HT1080 (cell line): ENCODE measurements around the gene COLEC11. TPM values are rescaled to one million over a fixed set of nuclear protein-coding genes. Genes with fewer than 3 reads are reported as not detected.
A peak's percentile ranks its signal among the peaks of the same experiment; 100 is the strongest.

Experiments
- DNase-seq: peaks from one replicate; pipeline ENCODE4 v3.0.0-alpha.2; 2015; ENCODE audit warnings: low read depth
- total RNA-seq: library from RNA; depleted of rRNA; stranded (reverse); fragments of >200 nt; shearing (Covaris generic); gene quantifications from 2 replicates; pipeline ENCODE4 v1.2.3, GENCODE V29; 2014

COLEC11 gene
- total RNA-seq, 1 experiment from 2014 or later = 0.72 TPM

DNA sequence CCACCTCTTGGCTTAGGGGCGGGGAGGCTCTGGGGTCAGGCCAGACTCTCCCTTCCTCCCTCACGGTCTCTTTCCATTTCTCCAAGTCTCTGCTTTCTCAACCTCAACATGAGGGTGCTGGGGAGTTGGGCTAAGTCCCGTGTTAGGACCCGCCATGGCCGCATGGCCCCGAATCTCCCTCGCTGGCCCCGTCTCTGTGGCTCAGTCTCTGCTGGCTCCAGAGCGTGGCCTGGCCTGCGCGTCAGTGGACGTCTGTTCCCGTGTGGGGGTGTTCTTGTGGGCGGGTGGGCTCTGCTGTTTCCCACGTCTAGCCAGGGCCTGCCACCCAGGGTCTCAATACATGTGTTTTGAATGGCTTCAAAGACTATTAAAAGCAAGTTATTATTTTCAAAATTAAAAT lies 75.5 kb downstream of the COLEC11 start:
- no peak for DNase-seq

GRCh38 chr2:3670941-3671340 lies 76.0 kb downstream of the COLEC11 start:
- no peak for DNase-seq

GRCh38 chr2:3672861-3673678 lies 78.2 kb downstream of the COLEC11 start:
- DNase-seq = no peak

- DNase-seq = no peak
These were observed 79.3 kb downstream of the COLEC11 start for GRCh38 chr2:3674066-3674845.

DNA sequence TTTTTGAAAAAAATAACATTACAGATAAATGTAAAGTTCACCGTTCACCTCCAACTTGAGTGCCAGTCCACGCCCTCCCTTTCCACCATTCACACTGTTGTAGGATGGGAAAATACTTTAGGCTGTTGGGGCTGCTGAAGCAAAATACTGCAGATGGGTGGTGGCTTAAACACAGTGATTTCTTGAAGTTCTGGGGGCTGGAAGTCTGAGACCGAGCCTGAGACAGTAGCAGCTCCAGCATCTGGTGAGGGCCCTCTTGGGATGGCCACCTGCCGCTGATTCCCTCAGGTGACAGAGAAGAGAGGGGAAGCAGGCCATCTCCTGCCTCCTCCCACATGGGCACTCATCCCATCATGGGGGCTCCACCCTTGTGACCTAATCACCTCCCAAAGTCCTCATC lies 80.8 kb downstream of the COLEC11 start:
- no peak for DNase-seq

GRCh38 chr2:3677436-3677835 lies 82.5 kb downstream of the COLEC11 start:
- DNase-seq = no peak

DNA sequence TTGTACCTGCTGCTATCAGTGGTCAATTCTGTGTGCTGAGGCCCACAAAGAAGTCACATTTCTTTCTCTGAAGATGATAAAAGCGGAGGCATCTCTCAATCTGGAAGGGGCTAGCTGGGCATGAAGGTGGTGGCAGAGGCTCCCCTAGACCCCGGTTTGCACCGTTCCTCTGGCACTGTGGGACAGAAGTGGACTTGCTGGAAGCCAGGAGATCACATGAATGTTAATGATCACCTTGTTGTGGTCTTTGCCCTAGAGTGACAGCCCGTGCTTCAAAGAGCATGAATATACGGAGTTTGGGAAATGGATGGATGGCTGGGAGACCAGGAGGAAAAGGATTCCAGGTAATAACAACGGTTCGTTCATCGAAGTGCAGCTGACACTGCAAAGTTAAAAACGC lies 83.3 kb downstream of the COLEC11 start:
- DNase-seq = no peak

- DNase-seq = no peak
These were observed 84.3 kb downstream of the COLEC11 start for GRCh38 chr2:3679180-3679579.

DNA sequence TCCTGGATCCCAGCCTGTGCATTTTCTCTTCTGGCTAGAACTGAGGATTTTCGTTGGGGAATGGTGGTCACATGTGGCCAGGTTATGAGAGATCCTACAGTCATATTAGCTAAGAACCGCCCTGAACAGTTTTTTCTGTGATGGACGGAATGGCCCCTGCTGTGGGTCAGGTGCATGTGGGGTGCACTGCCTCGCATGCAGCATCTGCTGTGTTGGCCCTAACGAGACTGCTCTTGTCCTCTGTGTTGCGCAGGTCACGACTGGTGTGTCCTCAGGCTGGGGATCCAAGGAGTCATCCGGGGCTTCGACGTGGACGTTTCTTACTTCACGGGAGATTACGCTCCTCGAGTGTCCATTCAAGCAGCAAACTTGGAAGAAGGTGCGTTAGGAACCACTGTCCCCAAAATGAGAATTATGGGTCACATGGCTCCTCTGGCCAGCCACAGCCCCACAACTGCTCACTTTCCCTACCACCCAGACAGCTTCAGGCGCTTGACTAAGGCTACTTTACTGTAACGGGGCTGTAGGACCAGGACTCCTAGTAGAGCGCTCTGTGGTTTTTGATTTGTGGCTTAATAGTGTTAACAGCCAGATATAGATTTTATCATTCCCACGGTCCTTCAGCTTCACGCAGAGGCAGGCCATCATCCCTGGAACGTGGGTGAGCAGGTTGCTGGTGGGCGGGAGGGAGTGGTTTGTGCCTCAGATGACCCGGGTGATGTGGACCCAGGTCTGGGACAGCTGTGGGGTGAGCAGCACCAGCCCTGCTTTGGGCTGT lies 84.9 kb downstream of the COLEC11 start:
- no peak for DNase-seq

DNA sequence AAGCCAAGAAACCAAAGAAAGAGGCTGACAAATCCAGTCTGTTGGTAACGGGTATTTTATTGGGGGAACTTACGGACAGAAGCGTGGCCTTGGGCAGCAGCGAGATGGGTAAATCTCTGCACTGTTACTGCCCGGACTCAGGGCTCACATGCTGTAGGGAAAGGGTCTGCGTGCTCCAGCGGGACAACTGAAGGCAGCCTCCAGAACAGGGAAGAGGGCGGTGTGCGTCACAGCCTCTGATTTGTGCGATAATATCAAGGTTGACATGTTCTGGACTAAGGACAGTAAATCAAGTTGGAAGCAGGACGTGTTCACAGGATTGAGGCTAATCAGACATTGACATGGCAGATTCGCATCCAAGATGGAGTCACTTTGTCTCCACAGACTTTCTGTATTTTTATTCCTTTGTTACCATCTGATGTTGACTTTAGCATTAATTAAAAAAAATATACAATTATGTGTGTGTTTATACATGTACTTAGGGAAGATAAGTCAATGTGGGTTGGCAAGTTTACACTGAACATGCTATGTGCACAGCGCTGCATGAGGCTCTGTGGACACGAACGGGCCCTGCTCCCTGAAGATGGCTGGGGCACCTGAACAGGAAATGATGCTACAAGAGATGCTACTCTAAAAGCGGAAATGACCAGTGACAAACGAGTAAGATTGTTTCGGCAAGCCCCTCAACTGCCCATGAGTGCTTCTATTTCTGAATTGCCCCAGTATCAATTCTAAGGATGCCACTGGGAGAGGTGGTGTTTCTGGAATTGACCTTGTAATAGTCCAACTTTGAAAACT lies 85.8 kb downstream of the COLEC11 start:
- DNase-seq = no peak

DNA sequence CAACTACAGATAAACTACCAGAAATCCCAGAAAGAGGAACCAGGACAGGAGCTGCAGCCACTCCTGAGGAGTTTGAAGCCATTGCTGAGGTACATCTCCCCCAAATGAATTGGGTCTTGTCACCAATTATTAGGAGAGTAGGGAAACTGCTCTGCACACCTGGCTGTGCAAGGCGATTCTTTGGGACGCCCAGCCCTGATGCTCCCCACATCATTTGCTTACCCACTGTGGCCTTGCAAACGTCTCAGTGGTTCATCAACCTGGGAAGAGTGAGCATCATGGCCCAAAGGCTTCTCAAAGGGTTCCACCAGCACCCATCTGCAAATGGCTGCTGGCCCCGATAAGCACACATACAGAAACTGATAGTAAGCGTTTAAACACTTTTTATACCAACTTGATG lies 86.7 kb downstream of the COLEC11 start:
- DNase-seq = no peak

GRCh38 chr2:3682811-3683210 lies 87.9 kb downstream of the COLEC11 start:
- DNase-seq = peak; percentile 57

GRCh38 chr2:3683748-3684454 lies 89.0 kb downstream of the COLEC11 start:
- DNase-seq = peak; percentile 86

GRCh38 chr2:3689998-3690748 lies 95.3 kb downstream of the COLEC11 start:
- no peak for DNase-seq

DNA sequence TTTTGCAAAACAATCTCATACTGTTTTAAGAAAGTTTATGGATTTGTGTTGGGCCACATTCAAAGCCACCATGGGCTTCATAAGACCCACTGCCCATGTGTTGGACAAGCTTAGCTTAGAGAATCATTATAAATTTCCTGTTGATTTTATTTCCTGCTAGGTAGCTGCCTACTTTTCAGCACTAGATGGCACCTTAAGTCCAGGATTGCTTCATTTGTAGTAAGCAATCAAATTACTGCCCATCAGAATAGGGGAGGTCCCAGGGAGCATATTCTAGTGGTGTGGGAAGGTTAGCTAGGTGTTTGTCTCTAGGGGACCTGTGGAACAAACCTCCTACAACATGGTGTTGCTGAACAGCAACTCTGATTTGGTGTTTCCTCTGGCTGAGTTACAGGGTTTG lies 97.5 kb downstream of the COLEC11 start:
- peak; percentile 52 for DNase-seq
